Uterus (tissue), 2 donors: Measurements from ENCODE around the gene NIM1K.

Experiments
- POLR2A ChIP-seq, 2 donors: fragments of 450-650 bp; IDR thresholded peaks; one replicate each; pipeline ENCODE4 v1.6.1; 2016; ENCODE audit warnings: antibody characterized with exemption in 2 of 2, mild to moderate bottlenecking in 1 of 2, moderate library complexity in 1 of 2
- TF ChIP-seq, protein P1 (sequence below), 4 experiments: fragments of 200-600 bp in 2 of 4; fragments of 450-650 bp in 2 of 4; sonication (generic) in 2 of 4; IDR thresholded peaks; one replicate each; pipeline ENCODE4 v1.5.1; 2016 to 2019; ENCODE audit warnings: antibody characterized with exemption in 4 of 4, mild to moderate bottlenecking in 2 of 4, moderate library complexity in 1 of 4

DNA sequence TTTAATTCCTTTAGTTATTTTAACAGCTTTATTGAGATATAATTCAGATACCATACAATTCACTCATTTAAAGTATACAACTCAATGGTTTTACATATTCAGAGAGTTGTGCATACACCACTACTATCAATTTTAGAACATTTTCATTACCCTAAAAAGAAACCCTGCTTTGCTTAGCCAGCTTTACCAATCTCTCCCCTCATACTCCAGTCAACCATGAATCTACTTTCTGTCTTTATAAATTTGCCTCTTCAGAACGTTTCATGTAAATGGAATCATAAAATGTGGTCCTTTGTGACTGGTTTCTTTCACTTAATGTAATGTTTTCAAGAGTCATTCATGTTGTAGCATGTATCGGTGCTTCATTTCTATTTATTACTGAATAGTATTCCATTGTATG lies 24.9 kb downstream of the NIM1K start:
- no peak for TF ChIP-seq POLR2A (IDR thresholded peaks at IDR 0.05)
- TF ChIP-seq, protein P1, sequence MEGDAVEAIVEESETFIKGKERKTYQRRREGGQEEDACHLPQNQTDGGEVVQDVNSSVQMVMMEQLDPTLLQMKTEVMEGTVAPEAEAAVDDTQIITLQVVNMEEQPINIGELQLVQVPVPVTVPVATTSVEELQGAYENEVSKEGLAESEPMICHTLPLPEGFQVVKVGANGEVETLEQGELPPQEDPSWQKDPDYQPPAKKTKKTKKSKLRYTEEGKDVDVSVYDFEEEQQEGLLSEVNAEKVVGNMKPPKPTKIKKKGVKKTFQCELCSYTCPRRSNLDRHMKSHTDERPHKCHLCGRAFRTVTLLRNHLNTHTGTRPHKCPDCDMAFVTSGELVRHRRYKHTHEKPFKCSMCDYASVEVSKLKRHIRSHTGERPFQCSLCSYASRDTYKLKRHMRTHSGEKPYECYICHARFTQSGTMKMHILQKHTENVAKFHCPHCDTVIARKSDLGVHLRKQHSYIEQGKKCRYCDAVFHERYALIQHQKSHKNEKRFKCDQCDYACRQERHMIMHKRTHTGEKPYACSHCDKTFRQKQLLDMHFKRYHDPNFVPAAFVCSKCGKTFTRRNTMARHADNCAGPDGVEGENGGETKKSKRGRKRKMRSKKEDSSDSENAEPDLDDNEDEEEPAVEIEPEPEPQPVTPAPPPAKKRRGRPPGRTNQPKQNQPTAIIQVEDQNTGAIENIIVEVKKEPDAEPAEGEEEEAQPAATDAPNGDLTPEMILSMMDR (IDR thresholded peaks at IDR 0.05), result no peak
